Measurements from ENCODE around the gene ZNF630. TPM values are rescaled to one million over a fixed set of nuclear protein-coding genes. Genes with fewer than 3 reads are reported as not detected.

ZNF630 gene
- total RNA-seq, 2 donors from 2014 or later = 3.1 to 4.2 TPM

DNA sequence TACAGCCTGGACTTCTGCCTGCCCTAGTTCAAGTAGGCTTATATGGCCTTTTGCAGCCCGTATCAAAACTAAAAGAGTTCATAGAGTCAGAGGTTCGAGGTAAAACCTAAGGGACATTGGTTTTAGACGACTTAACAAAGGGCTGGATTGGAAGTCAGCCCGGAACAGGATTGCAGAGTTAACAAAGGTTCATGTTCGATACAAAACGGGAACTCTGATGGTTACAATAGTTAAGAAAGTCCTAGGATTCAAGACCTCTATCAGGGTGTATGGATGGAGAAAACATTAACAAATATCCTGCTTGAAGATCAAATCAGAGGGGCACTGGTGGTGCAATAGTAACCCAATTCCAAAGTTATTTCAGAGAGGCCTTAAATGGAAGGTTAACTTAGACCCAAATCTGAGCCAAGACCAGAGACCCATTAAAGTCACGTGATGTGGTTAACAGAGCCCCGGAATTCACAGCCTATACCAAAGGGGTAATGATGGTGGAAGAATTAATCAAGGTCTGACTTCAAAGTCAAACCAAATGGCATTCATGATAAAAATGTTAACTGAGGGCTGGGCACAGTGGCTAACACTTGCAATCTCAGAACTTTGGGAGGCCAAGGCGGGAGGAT lies 656 bp upstream of the ZNF630 start:
- no peak overlapping the region for H3K27ac ChIP-seq (ENCODE audit: low read depth, low read length)
- no peaks in the 10 kb centered on the region for H3K4me1 ChIP-seq (ENCODE audit: control insufficient read depth, insufficient read depth, low read length)
- no peak overlapping the region for H3K9ac ChIP-seq (ENCODE audit: extremely low read depth, low read length, poor library complexity, severe bottlenecking)
- H3K36me3 ChIP-seq (ENCODE audit: control insufficient read depth, insufficient read depth, low read length) = no peaks in the 10 kb centered on the region
- H3K4me1 Mint-ChIP-seq = peaks cover 2% of the 10 kb centered on the region
- H3K27ac Mint-ChIP-seq = no peak overlapping the region
- DNase-seq = no peak
- WGBS, 2 experiments (ENCODE audit: insufficient coverage in 1 of 2, insufficient read length in 1 of 2) = 17 to 71% methylated on average over 3 to 9 of the region's 9 CpGs
- H3K27me3 ChIP-seq (ENCODE audit: control insufficient read depth, insufficient read depth, low read length, poor library complexity, severe bottlenecking) = no peaks in the 10 kb centered on the region
- TF ChIP-seq, protein P1, sequence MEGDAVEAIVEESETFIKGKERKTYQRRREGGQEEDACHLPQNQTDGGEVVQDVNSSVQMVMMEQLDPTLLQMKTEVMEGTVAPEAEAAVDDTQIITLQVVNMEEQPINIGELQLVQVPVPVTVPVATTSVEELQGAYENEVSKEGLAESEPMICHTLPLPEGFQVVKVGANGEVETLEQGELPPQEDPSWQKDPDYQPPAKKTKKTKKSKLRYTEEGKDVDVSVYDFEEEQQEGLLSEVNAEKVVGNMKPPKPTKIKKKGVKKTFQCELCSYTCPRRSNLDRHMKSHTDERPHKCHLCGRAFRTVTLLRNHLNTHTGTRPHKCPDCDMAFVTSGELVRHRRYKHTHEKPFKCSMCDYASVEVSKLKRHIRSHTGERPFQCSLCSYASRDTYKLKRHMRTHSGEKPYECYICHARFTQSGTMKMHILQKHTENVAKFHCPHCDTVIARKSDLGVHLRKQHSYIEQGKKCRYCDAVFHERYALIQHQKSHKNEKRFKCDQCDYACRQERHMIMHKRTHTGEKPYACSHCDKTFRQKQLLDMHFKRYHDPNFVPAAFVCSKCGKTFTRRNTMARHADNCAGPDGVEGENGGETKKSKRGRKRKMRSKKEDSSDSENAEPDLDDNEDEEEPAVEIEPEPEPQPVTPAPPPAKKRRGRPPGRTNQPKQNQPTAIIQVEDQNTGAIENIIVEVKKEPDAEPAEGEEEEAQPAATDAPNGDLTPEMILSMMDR (conservative IDR thresholded peaks at IDR 0.05) = no peak
- H3K9me3 Mint-ChIP-seq = peaks cover 74% of the 10 kb centered on the region
- H3K4me3 Mint-ChIP-seq = peak overlapping the region; percentile 85
- no peaks in the 10 kb centered on the region for H3K27me3 Mint-ChIP-seq (ENCODE audit: insufficient read depth)
- no peaks in the 10 kb centered on the region for H3K9me3 ChIP-seq (ENCODE audit: control insufficient read depth, low read length)
- peak overlapping the region; percentile 84 for H3K4me3 ChIP-seq (ENCODE audit: low read length)
- peaks cover 8% of the 10 kb centered on the region for H3K36me3 Mint-ChIP-seq (ENCODE audit: low read depth)

DNA sequence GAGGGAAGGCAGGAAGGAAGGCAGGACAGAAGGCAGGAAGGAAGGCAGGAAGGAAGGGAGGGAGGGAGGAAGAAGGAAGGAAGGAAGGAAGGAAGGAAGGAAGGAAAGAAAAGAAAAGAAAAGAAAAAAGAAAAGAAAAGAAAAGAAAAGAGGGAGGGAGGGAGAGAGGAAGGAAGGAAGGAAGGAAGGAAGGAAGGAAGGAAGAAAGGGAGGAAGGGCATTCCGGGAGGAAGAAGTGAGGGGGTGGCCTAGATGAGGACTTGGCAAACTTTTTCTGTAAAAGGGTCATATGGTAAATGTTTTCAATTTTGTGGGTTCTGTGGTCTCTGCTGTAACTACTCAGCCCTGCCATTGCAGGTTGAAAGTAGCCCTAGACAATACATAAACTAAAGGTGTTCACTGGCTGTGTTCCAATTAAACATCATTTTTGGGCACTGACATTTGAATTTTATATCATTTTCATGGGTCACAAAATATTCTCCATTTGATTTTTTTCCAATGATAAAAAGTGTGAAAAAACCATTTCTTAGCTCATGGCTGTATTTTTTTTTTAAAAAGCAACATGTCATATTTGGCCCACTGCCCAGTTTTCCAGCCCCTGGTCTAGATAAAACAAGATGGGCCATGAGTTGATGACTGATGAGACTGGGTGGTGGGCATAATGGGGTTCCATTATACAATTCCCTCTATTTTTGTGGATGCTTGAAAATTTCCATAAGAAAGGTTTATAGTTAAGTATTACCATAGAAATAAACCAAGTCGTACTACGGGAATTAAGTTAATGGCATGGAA lies 3.1 kb downstream of the ZNF630 start:
- no peak overlapping the region for H3K4me3 ChIP-seq (ENCODE audit: low read length)
- no peak overlapping the region for H3K9ac ChIP-seq (ENCODE audit: extremely low read depth, low read length, poor library complexity, severe bottlenecking)
- H3K4me1 ChIP-seq (ENCODE audit: control insufficient read depth, insufficient read depth, low read length) = no peaks in the 10 kb centered on the region
- H3K27ac ChIP-seq (ENCODE audit: low read depth, low read length) = no peak overlapping the region
- no peak overlapping the region for H3K27ac Mint-ChIP-seq
- H3K4me1 Mint-ChIP-seq = peaks cover 3% of the 10 kb centered on the region
- no peaks in the 10 kb centered on the region for H3K27me3 Mint-ChIP-seq (ENCODE audit: insufficient read depth)
- H3K27me3 ChIP-seq (ENCODE audit: control insufficient read depth, insufficient read depth, low read length, poor library complexity, severe bottlenecking) = no peaks in the 10 kb centered on the region
- peaks cover 20% of the 10 kb centered on the region for H3K36me3 Mint-ChIP-seq (ENCODE audit: low read depth)
- TF ChIP-seq, protein P1 (conservative IDR thresholded peaks at IDR 0.05) = no peak
- H3K4me3 Mint-ChIP-seq = no peak overlapping the region
- peaks cover 11% of the 10 kb centered on the region for H3K36me3 ChIP-seq (ENCODE audit: control insufficient read depth, insufficient read depth, low read length)
- 100% methylated on average over 1 to 2 of the region's 3 CpGs for whole genome bisulfite sequencing, 2 experiments (ENCODE audit: insufficient coverage in 1 of 2, insufficient read length in 1 of 2)
- peaks cover 66% of the 10 kb centered on the region for H3K9me3 Mint-ChIP-seq
- H3K9me3 ChIP-seq (ENCODE audit: control insufficient read depth, low read length) = peaks cover 11% of the 10 kb centered on the region
- no peak for DNase-seq

DNA sequence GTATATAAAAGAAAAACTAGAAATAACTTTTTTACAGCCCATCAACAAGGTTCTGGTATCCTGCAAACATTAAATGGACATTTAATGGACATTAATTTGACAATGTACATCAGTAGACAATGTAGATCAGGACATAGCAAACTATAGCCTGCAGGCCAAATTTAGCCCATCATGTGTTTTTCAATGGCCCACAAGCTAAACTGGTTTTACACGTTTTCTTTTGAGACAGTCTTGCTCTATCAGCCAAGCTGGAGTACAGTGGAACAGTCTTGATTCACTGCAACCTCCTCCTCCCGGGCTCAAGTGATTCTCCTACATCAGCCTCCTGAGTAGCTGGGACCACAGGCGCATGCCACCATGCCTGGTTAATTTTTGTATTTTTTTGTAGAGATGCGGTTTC lies 7.2 kb downstream of the ZNF630 start:
- no peaks in the 10 kb centered on the region for H3K27me3 ChIP-seq (ENCODE audit: control insufficient read depth, insufficient read depth, low read length, poor library complexity, severe bottlenecking)
- Mint-ChIP-seq H3K36me3 (ENCODE audit: low read depth) (peaks cover 45% of the 10 kb centered on the region), H3K4me1 (peaks cover 2% of the 10 kb centered on the region)

More for the DNA sequence above, 7.2 kb downstream of the ZNF630 start:
- DNase-seq = no peak
- Mint-ChIP-seq H3K9me3 (peaks cover 75% of the 10 kb centered on the region), H3K27ac (no peak overlapping the region), H3K4me3 (no peak overlapping the region), H3K27me3 (ENCODE audit: insufficient read depth) (no peaks in the 10 kb centered on the region)
- Histone ChIP-seq H3K27ac (ENCODE audit: low read depth, low read length) (no peak overlapping the region), H3K9ac (ENCODE audit: extremely low read depth, low read length, poor library complexity, severe bottlenecking) (no peak overlapping the region), H3K36me3 (ENCODE audit: control insufficient read depth, insufficient read depth, low read length) (peaks cover 40% of the 10 kb centered on the region), H3K4me3 (ENCODE audit: low read length) (no peak overlapping the region), H3K9me3 (ENCODE audit: control insufficient read depth, low read length) (peaks cover 44% of the 10 kb centered on the region), H3K4me1 (ENCODE audit: control insufficient read depth, insufficient read depth, low read length) (no peaks in the 10 kb centered on the region)
- TF ChIP-seq, protein P1 (conservative IDR thresholded peaks at IDR 0.05) = no peak
- WGBS, 2 experiments (ENCODE audit: insufficient coverage in 1 of 2, insufficient read length in 1 of 2) = 86% methylated on average over 4 of the region's 4 CpGs; no CpG with 5 or more reads in 1 of the 2 experiments
